ENCODE measurements around the gene PRKAR2B. TPM values are rescaled to one million over a fixed set of nuclear protein-coding genes. Genes with fewer than 3 reads are reported as not detected.

Gene PRKAR2B
- total RNA-seq, 4 donors from 2014 or later = 5.0 to 6.9 (median 6.3) TPM

- TF ChIP-seq POLR2A (IDR thresholded peaks at IDR 0.05) = no peak
- TF ChIP-seq CTCF (IDR thresholded peaks at IDR 0.05) = no peak
- no peak overlapping the region for H3K4me3 ChIP-seq (ENCODE audit: low read depth, poor library complexity, severe bottlenecking)
- 74 to 94% methylated on average over 6 of the region's 6 CpGs for WGBS, 2 donors
- intact Hi-C loops (cut with DNase I; ENCODE audit: low total_unique reads) = no loop called here
- no peak for DNase-seq (ENCODE audit: low spot score in 2 of 2)
These were observed 31.8 kb upstream of the PRKAR2B start for GRCh38 chr7:107012691-107013090.

- TF ChIP-seq CTCF (IDR thresholded peaks at IDR 0.05) (no peak), POLR2A (IDR thresholded peaks at IDR 0.05) (no peak)
- intact Hi-C loops (cut with DNase I; ENCODE audit: low total_unique reads) = no loop called here
- no peak for DNase-seq (ENCODE audit: low spot score in 2 of 2)
- WGBS, 2 donors = 13 to 17% methylated on average over 7 of the region's 7 CpGs
- no peak overlapping the region for H3K4me3 ChIP-seq (ENCODE audit: low read depth, poor library complexity, severe bottlenecking)
These were observed 30.0 kb upstream of the PRKAR2B start for GRCh38 chr7:107014387-107015023.

- TF ChIP-seq POLR2A (IDR thresholded peaks at IDR 0.05) = no peak
- TF ChIP-seq CTCF (IDR thresholded peaks at IDR 0.05) = no peak
- intact Hi-C loops (cut with DNase I; ENCODE audit: low total_unique reads) = no loop called here
- 89 to 90% methylated on average over 4 of the region's 4 CpGs for WGBS, 2 donors
These were observed 28.2 kb upstream of the PRKAR2B start for GRCh38 chr7:107016312-107016711.

GRCh38 chr7:107017965-107018719 lies 26.4 kb upstream of the PRKAR2B start:
- no peak for DNase-seq (ENCODE audit: low spot score in 2 of 2)
- WGBS, 2 donors = 80 to 93% methylated on average over 2 of the region's 2 CpGs
- intact Hi-C loops (cut with DNase I; ENCODE audit: low total_unique reads) = no loop called here
- no peak overlapping the region for H3K4me3 ChIP-seq (ENCODE audit: low read depth, poor library complexity, severe bottlenecking)
- TF ChIP-seq CTCF (IDR thresholded peaks at IDR 0.05) = no peak
- TF ChIP-seq POLR2A (IDR thresholded peaks at IDR 0.05) = no peak

More at GRCh38 chr7:107016312-107016711, 28.2 kb upstream of the PRKAR2B start:
- H3K4me3 ChIP-seq (ENCODE audit: low read depth, poor library complexity, severe bottlenecking) = no peak overlapping the region
- no peak for DNase-seq (ENCODE audit: low spot score in 2 of 2)

GRCh38 chr7:107020400-107020799 lies 24.1 kb upstream of the PRKAR2B start:
- DNase-seq (ENCODE audit: low spot score in 2 of 2) = no peak
- intact Hi-C loops (cut with DNase I; ENCODE audit: low total_unique reads) = no loop called here
- 81 to 84% methylated on average over 5 of the region's 5 CpGs for WGBS, 2 donors
- H3K4me3 ChIP-seq (ENCODE audit: low read depth, poor library complexity, severe bottlenecking) = no peak overlapping the region
- TF ChIP-seq CTCF (IDR thresholded peaks at IDR 0.05) (no peak), POLR2A (IDR thresholded peaks at IDR 0.05) (no peak)

Measured in lower leg skin (tissue), 4 donors.